ENCODE results near the gene TPST2. TPM values are rescaled to one million over a fixed set of nuclear protein-coding genes. Genes with fewer than 3 reads are reported as not detected.

Gene TPST2
- total and polyA plus RNA-seq, 2 of the 4 experiments (the other 2 are of a cell fraction) = 42.5 to 63.6 TPM

DNA sequence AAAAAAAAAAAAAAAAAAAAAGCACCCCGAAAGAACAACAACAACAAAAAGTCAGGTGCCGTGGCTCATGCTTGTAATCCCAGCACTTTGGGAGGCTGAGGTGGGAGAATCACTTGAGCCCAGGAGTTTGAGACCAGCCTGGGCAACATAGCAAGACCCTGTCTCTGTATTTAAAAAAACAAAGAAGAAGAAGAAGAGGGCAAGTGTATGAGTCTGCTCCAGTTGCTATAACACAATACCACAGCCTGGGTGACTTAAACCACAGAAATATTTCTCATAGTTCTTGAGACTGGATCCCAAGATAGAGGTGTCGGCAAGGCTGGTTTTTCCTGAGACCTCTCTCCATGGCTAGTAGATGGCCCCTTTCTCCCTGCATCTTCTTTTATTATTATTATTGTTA lies 44.3 kb upstream of the TPST2 start:
- no peak overlapping the region for H2BK15ac ChIP-seq (ENCODE audit: low read depth, low read length)
- H4K91ac ChIP-seq (ENCODE audit: insufficient read depth, low read depth, low read length) = no peak overlapping the region
- H3K27ac ChIP-seq (ENCODE audit: insufficient read depth, low read length) = no peak overlapping the region
- H3K9me1 ChIP-seq (ENCODE audit: insufficient read depth, low read length) = no peaks in the 10 kb centered on the region
- H3K23ac ChIP-seq (ENCODE audit: low read depth, low read length) = no peak overlapping the region
- H3K4me1 ChIP-seq (ENCODE audit: control insufficient read depth, insufficient read depth, low read length) = no peaks in the 10 kb centered on the region
- no peak overlapping the region for H3K18ac ChIP-seq (ENCODE audit: low read depth, low read length)
- dilution Hi-C loops (cut with HindIII; ENCODE audit: low sequenced_read_pairs, unreplicated experiment) = no loop called here
- peaks cover 16% of the 10 kb centered on the region for H3K27me3 ChIP-seq (ENCODE audit: control insufficient read depth, insufficient read depth, low read length)
- intact Hi-C loops (cut with micrococcal nuclease) = no loop called here
- H3K4me2 ChIP-seq (ENCODE audit: low read depth, low read length) = no peak overlapping the region
- H2AK5ac ChIP-seq (ENCODE audit: low read depth, low read length) = no peak overlapping the region
- no TSS peak for BruUV-seq (replicated peaks)
- no peak overlapping the region for H4K8ac ChIP-seq (ENCODE audit: low read depth in 2 of 2, low read length in 2 of 2)
- POLR2A ChIA-PET (ENCODE audit: unreplicated experiment) = no interaction called here
- no peak overlapping the region for H3K9ac ChIP-seq (ENCODE audit: low read depth, low read length)
- no peaks in the 10 kb centered on the region for H3K9me3 ChIP-seq (ENCODE audit: control insufficient read depth, insufficient read depth, low read length)
- no peak overlapping the region for H2AK9ac ChIP-seq (replicated peaks; ENCODE audit: low read depth, low read length, poor library complexity)
- no peak overlapping the region for H3K14ac ChIP-seq (replicated peaks; ENCODE audit: low read depth, low read length)
- no peak overlapping the region for H2AFZ ChIP-seq (replicated peaks; ENCODE audit: low read length, poor library complexity)
- H3K56ac ChIP-seq (ENCODE audit: extremely low read depth, insufficient read depth, low read length) = no peak overlapping the region
- WGBS, 2 experiments (ENCODE audit: extremely low coverage in 2 of 2, insufficient read length in 1 of 2) = no CpG with 5 or more reads among the region's 3 CpGs
- no peaks in the 10 kb centered on the region for H4K20me1 ChIP-seq (ENCODE audit: insufficient read depth, low read length)
- CTCF ChIA-PET = no interaction called here
- no peak overlapping the region for H4K5ac ChIP-seq (ENCODE audit: low read depth, low read length)
- H3K4me3 ChIP-seq (ENCODE audit: insufficient read depth, low read depth, low read length) = no peak overlapping the region
- TF ChIP-seq BHLHE40 (IDR thresholded peaks at IDR 0.05; ENCODE audit: low read depth, low read length) (no peak), MAFK (IDR thresholded peaks at IDR 0.05; ENCODE audit: low read depth, low read length) (no peak), RFX5 (IDR thresholded peaks at IDR 0.05; ENCODE audit: low read depth, low read length) (no peak)
- ATAC-seq (ENCODE audit: low read depth) = no peak
- H2BK5ac ChIP-seq (ENCODE audit: low read depth, low read length, poor library complexity, severe bottlenecking) = no peak overlapping the region
- in situ Hi-C loops (cut with MboI; ENCODE audit: low sequenced_read_pairs) = no loop called here
- no peak overlapping the region for H2BK120ac ChIP-seq (ENCODE audit: low read depth, low read length)
- no peaks in the 10 kb centered on the region for H3K79me1 ChIP-seq (ENCODE audit: low read depth in 1 of 2, low read length in 2 of 2)
- H3K36me3 ChIP-seq (ENCODE audit: control insufficient read depth, insufficient read depth, low read length) = no peaks in the 10 kb centered on the region
- H3K4ac ChIP-seq (ENCODE audit: low read depth, low read length) = no peak overlapping the region
- no peak overlapping the region for H2BK20ac ChIP-seq (ENCODE audit: low read depth, low read length)
- DNase-seq = no peak
